ENCODE measurements around the gene NTF4.

Gene NTF4

GRCh38 chr19:49064768-49065611, at the start of gene NTF4:
Gene NTF4, minus strand, starts transcription at chr19:49064818. Its CDS starts 2,821 bp downstream, at chr19:49061997.
- no peak for DNase-seq (ENCODE audit: low spot score)

GRCh38 chr19:49113762-49114629, 49.4 kb upstream of the NTF4 start, which contains the start of gene LIN7B:
Gene LIN7B, plus strand, starts transcription at chr19:49114370. Its CDS starts 35 bp downstream, at chr19:49114405.
- DNase-seq (ENCODE audit: low spot score) = peak; percentile 80

GRCh38 chr19:49111218-49111998, 46.8 kb upstream of the NTF4 start:
- no peak for DNase-seq (ENCODE audit: low spot score)

- DNase-seq (ENCODE audit: low spot score) = no peak
Measured at GRCh38 chr19:49110567-49110966, 45.9 kb upstream of the NTF4 start.

GRCh38 chr19:49109569-49110233, 45.1 kb upstream of the NTF4 start:
- no peak for DNase-seq (ENCODE audit: low spot score)

GRCh38 chr19:49109051-49109450, 44.4 kb upstream of the NTF4 start:
- no peak for DNase-seq (ENCODE audit: low spot score)

GRCh38 chr19:49107625-49108459, 43.2 kb upstream of the NTF4 start:
- no peak for DNase-seq (ENCODE audit: low spot score)

GRCh38 chr19:49106648-49107135, 42.1 kb upstream of the NTF4 start:
- no peak for DNase-seq (ENCODE audit: low spot score)

- DNase-seq (ENCODE audit: low spot score) = no peak
Measured at GRCh38 chr19:49104229-49104864, 39.7 kb upstream of the NTF4 start.

GRCh38 chr19:49103331-49104085, 38.9 kb upstream of the NTF4 start:
- no peak for DNase-seq (ENCODE audit: low spot score)

GRCh38 chr19:49102303-49102702, 37.7 kb upstream of the NTF4 start:
- DNase-seq (ENCODE audit: low spot score) = no peak

- DNase-seq (ENCODE audit: low spot score) = no peak
Measured at GRCh38 chr19:49101160-49101559, 36.5 kb upstream of the NTF4 start.

GRCh38 chr19:49098795-49099194, 34.2 kb upstream of the NTF4 start:
- DNase-seq (ENCODE audit: low spot score) = no peak

GRCh38 chr19:49097453-49098288, 33.1 kb upstream of the NTF4 start:
- no peak for DNase-seq (ENCODE audit: low spot score)

GRCh38 chr19:49094505-49095482, 30.2 kb upstream of the NTF4 start:
- DNase-seq (ENCODE audit: low spot score) = no peak

- no peak for DNase-seq (ENCODE audit: low spot score)
Measured at GRCh38 chr19:49092686-49093085, 28.1 kb upstream of the NTF4 start.

Data from left forelimb (tissue), 1 donor.